Activated CD4-positive, CD25-positive, alpha-beta regulatory T cell (primary cell): ENCODE data around the gene RPS21.

Source experiments
- DNase-seq, 4 experiments: peaks; one replicate each; lab custom pipeline; 2025; lab: John Stamatoyannopoulos, UW

The RPS21 gene

GRCh38 chr20:62396367-62397239, 9.7 kb downstream of the RPS21 start:
- no peak for DNase-seq

DNA sequence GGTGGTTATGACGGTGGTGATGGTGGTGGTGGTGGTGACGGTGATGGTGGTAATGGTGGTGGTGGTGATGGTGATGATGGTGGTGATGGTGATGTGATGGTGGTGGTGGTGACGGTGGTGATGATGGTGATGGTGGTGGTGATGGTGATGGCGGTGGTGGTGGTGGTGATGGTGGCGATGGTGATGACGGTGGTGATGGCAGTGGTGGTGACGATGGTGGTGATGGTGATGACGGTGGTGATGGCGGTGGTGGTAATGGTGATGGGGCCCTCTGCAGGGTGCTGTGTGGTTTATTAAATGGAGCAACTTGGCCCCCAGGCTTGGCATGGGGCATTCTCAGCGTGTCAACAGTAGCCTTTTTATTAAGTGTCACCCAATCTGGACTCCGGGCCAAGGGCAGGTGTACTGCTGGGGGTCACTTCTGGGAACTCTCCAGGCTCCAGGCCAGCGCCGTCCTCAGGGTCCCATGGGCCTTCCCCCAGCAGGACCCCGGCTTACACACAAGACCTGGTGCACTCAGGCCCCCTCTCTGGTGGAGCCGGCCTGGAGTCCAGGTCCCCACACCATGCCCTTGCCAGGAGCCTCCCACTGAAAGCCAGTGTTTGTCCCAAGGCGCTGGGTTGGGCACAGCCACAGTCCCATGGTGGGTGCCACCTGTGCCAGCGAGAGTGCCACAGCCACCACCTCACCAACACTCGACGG, 11.4 kb downstream of the RPS21 start:
- DNase-seq = no peak

GRCh38 chr20:62400021-62400420, 13.1 kb downstream of the RPS21 start:
- DNase-seq = no peak

DNA sequence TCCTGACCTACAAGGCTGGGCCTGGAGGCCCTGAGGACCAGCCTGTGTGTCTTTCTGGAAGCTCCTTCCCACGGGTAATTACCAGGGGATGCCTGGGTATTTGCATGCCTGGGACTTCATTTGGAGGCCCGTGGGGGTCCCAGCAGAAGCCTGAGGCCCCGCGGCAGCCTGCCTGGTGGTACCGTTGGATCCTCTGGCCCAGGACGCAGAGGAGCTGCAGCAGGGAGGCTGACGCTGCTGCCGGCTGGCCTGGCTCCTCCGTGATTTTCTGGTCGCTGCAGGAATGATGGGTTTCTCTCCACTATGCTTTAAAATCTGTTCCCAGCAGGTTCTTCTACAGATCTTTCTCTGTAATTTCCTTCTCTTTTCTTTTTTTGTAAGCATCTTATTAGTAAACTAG, 13.6 kb downstream of the RPS21 start:
- no peak for DNase-seq

DNA sequence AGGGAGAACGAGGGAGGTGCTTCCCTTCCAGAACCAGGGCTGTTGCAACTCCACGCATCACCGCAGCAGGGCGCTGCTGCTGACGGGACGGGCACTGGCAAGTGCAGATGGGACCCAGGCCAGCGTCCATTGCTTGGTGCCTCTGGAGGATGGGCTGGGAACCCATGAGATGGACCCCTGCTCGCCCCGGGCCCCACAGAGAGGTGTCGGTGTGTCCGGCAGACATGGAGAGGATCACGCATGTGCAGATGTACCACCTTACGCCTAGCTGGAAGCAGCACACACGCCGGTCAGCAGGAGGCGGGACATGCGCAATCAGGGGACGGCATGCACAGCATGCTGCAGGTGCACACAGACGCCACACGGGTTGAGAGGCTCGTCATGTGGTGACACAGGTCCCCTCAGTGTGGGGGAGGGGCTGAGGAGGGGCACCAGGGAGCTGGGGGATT, 14.5 kb downstream of the RPS21 start:
- DNase-seq = no peak

GRCh38 chr20:62402456-62403150, 15.7 kb downstream of the RPS21 start:
- no peak for DNase-seq

DNA sequence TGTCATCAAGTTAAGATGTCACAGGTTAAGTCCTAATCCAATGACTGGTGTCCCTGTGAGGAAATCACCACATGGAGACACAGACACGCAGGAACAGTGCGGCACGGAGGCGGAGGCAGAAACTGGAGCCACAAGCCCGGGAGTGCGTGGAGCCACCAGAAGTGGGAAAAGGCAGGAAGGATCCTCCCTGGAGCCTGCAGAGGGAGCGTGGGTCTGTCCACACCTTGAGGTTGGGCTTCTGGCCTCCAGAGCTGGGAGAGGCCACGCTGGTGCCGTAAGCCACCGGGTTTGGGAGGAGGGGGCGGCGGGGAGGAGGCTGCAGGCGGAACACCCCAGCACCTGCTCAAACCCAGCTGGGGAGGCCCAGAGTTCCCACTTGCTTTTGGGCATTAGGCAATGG, 16.4 kb downstream of the RPS21 start:
- DNase-seq = no peak

GRCh38 chr20:62404112-62404665, 17.3 kb downstream of the RPS21 start:
- DNase-seq = no peak

DNA sequence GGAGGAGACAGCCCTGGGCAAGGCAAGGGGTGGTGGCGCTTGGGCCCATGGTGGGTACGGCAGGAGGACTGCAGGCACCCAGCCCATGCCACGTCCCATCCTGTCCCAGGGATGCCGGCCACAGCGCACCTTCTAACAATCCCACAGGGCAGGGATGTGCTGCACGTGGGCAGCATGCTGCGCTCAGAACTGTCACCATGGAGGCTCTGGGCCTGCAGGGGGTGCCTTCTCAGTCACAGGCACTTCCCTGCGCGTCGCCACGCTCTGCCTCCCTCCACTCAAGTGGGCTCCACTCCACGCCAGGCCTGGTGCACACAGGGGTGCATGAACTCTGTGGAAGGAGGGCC, 17.8 kb downstream of the RPS21 start:
- no peak for DNase-seq

DNA sequence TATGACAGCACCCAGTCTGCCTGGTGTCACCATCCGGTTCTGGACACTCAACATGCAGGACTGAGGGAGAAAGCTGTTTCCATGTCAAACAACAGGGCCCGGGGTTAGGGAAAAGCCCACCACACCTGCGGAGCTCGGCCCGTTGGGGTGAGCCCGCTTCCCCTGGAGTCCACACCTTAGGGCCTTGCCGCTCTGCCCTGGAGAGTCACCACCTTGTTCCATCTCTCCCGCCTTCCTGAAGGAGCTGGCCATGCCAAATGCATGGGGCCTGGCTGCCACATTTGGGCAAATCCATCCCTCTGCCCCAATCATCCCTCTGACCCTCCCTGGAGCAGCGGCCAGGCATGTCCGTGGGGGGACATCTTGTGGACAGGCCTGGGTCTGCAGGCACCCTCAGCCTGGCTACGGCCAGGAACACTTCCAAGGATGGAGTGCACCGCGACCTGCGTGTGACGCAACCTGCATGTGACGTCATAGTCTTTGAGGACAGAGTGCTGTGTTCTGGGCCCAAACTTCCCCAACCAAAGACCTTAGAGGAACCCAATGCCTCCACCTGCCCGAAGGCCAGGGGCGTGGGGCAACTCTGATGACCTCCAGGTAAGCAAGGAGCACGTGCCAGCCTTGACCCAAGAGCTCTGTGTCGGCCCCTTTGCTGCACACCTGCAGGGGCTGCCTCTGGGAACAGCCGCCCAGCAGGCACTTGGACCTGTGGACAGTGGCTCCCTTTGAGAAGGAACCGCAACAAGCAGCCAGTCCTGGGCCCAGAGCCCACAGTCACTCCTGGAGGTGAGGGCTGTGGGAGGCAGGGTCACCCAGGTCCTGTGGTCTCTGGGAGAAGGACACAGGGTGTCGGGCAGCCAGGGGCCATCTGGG, 18.4 kb downstream of the RPS21 start:
- DNase-seq = no peak

GRCh38 chr20:62405981-62406513, 19.1 kb downstream of the RPS21 start:
- DNase-seq = no peak

GRCh38 chr20:62406635-62407176, 19.8 kb downstream of the RPS21 start:
- no peak for DNase-seq

- DNase-seq = peak; percentile 68 to 87 (median 83)
Observed at GRCh38 chr20:62407221-62407992, 20.5 kb downstream of the RPS21 start, which contains the start of gene CABLES2. Gene CABLES2 (minus strand): TSS chr20:62407285. CDS start chr20:62407276, 9 bp downstream.

DNA sequence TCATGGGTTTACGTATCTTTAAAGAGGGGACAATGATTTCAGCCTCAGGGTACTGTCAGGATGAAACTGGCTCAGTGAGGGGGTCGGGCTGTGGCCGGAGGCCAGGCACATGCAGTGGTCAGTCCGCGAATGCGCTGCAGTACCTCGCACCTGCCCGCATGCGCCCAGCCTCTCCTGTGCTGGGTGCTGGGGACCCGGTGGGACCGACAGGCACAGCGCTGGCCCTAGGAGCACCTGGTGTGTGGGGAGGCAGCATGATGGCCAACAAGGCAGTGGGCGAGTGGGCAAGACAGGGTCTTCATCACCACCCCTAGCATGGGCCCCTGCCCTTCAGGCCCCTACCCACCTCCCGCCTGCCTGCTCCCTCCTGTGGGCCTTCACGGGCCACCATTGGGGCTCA, 21.2 kb downstream of the RPS21 start:
- DNase-seq = no peak

DNA sequence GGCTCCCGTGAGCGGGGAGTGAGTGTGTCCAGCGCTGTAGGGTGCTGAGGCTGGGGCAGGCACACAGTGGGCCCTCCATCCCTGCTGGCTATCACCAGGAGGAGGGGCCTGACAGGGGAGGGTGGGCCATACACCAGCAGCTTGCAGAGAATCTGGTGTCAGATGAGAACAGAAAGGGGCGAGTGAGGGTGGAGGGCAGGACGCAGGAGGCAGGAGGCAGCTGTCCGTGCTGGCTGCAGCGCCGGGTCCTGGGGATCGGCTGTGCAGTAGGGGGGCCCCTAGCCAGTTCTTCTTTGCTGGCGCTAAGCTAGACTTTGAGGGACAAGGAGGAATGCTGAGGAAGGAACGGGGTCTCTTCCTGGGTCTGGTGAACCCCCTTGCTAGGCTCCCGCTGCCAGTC, 21.7 kb downstream of the RPS21 start:
- no peak for DNase-seq

DNA sequence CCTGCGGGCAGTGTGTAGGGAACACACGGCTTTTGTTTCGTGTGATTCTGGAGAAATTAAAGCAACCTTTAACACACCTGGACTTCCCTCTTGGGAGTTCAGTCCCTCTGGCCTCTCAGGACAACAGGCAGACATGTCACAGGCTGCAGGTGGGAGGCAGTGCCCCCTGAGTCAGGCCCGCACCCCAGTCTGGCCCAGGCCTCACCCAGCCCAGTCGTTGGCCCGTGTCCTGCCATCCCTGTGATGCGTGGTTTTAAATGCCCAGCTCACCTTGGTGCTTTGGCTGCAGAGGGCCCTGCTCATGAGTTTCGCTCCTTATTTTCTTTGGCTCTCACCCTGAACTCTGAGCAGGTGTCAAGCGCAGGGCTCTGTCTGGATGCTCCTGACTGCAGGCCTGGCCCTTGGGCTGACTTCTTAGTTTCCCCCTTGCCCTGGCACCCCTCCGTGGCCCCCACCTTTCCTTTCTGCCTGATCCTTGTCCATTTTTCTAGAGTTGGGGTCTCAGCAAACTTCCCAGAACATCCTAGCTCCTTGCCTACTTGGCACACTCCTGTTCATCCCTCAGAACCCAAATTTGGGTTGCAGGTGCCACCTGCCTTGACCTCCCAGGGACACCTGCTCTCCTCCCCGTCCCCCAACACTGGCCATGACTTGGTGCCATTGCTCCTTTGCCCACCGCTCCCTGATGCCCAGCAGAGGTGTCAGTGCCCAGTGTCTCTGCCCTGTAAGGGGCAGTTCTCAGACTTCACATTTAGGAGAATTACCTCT, 22.4 kb downstream of the RPS21 start:
- no peak for DNase-seq

DNA sequence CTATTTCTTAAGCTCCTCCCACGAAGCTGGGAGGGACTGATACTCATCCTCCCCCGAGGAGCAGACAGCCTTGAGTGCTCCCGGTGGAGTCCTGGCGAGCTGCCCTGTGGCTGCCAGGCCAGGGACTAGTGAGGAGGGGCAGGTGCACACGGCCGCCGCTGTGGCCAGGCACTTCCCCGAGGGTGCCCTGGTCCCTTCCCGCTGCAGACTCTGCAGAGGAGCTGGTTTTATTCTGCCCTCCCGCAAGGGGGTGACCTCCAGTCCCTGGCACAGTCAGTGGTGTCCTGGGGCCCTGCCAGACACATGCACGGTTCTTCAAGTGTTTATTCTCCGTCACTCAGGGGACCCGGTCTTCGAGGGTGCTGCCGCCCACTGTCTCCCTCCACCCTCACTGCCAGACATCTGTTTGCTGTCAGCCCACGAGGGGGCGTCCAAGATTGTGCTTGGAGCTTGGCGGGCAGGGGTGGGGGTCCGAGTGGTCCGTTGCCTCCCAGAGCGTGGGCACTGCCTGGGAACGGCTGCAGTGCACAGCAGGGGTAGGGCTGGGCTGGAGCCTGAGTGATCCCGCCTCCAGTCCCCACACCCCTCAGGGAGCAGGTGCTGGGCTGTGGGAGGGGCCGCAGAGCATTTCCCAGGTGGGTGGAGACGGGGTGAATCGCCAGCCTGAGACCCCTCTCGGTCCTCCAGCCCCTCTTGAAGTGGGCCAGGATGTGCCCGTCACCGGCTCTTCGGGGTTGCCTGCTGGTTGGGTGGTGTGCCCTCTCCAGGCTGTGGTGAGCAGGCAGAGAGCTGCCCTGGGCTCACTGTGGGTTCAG, 23.2 kb downstream of the RPS21 start:
- DNase-seq = no peak

- DNase-seq = no peak
Observed at GRCh38 chr20:62410746-62411478, 24.0 kb downstream of the RPS21 start.
